ENCODE results near the gene CALHM1.

GRCh38 chr10:103440416-103440815 is 18.3 kb downstream of the CALHM1 start:
- TF ChIP-seq CTCF (IDR thresholded peaks at IDR 0.05; ENCODE audit: low read depth, low read length, missing input control) (no peak), RAD21 (IDR thresholded peaks at IDR 0.05) (no peak), REST (IDR thresholded peaks at IDR 0.05) (no peak), HNF4G (IDR thresholded peaks at IDR 0.05) (no peak), MAX (IDR thresholded peaks at IDR 0.05) (no peak), ZBTB33 (IDR thresholded peaks at IDR 0.05) (no peak)
